Measurements from ENCODE around the gene STK36. TPM values are rescaled to one million over a fixed set of nuclear protein-coding genes. Genes with fewer than 3 reads are reported as not detected.
A peak's percentile ranks its signal among the peaks of the same experiment; 100 is the strongest.

Gene STK36
- total RNA-seq, 1 experiment from 2014 or later, result 38.7 TPM

- Histone ChIP-seq H4K8ac (replicated peaks; ENCODE audit: insufficient read length, low read depth, low read length) (no peak overlapping the region), H3K14ac (ENCODE audit: insufficient read depth, low read length) (no peak overlapping the region), H2AFZ (ENCODE audit: low read length) (no peak overlapping the region), H2BK5ac (ENCODE audit: insufficient read length, low read length) (no peak overlapping the region), H2BK15ac (ENCODE audit: low read depth, low read length) (no peak overlapping the region), H4K5ac (ENCODE audit: insufficient read length, low read depth, low read length) (no peak overlapping the region), H2AK5ac (ENCODE audit: insufficient read length, low read length) (no peak overlapping the region), H4K91ac (ENCODE audit: insufficient read length, low read depth, low read length) (no peak overlapping the region), H3K4ac (ENCODE audit: low read depth, low read length) (no peak overlapping the region), H3T11ph (ENCODE audit: low read length) (no peak overlapping the region), H2BK120ac (ENCODE audit: low read depth, low read length, poor library complexity, severe bottlenecking) (no peak overlapping the region), H3K4me2 (ENCODE audit: insufficient read depth, insufficient read length, low read length) (no peak overlapping the region), H3K79me2 (ENCODE audit: insufficient read depth, low read length) (no peaks in the 10 kb centered on the region), H2BK12ac (ENCODE audit: insufficient read length, low read depth, low read length) (no peak overlapping the region), H3K18ac (ENCODE audit: insufficient read length, low read depth, low read length) (no peak overlapping the region), H4K20me1 (ENCODE audit: control insufficient read depth, insufficient read depth, insufficient read length) (no peaks in the 10 kb centered on the region), H3K4me1 (ENCODE audit: insufficient read depth, low read length) (no peaks in the 10 kb centered on the region), H3K56ac (ENCODE audit: insufficient read length, low read depth, low read length) (no peak overlapping the region), H3K27ac (ENCODE audit: insufficient read length, low read depth, low read length) (no peak overlapping the region), H2BK20ac (ENCODE audit: low read depth, low read length, poor library complexity, severe bottlenecking) (no peak overlapping the region), H3K9me3 (ENCODE audit: control insufficient read depth, low read depth, low read length) (no peaks in the 10 kb centered on the region), H3K23me2 (ENCODE audit: insufficient read length, low read depth, low read length, poor library complexity, severe bottlenecking) (no peaks in the 10 kb centered on the region), H3K79me1 (ENCODE audit: insufficient read depth, low read depth, low read length, poor library complexity, severe bottlenecking) (no peaks in the 10 kb centered on the region), H3K23ac (ENCODE audit: insufficient read length, low read depth, low read length) (no peak overlapping the region), H3K9ac (ENCODE audit: extremely low read depth, insufficient read length, low read length) (no peak overlapping the region), H3K27me3 (ENCODE audit: insufficient read depth, low read length) (no peaks in the 10 kb centered on the region)
- no peak for DNase-seq
- peaks cover 41 to 93% (median 78%) of the 10 kb centered on the region in 3 experiments; a peak in 6 of 7 replicates for H3K36me3 Mint-ChIP-seq (ENCODE audit: insufficient read depth in 1 of 3, low read depth in 3 of 3)
- H3K9me3 Mint-ChIP-seq, result no peaks in the 10 kb centered on the region; a peak in 1 of 5 replicates
- H3K4me3 Mint-ChIP-seq, result no peak overlapping the region
- H3K4me1 Mint-ChIP-seq, result no peaks in the 10 kb centered on the region
- no peaks in the 10 kb centered on the region for H3K27me3 Mint-ChIP-seq (ENCODE audit: low read depth)
- no CpG with 5 or more reads among the region's 11 CpGs for WGBS (ENCODE audit: extremely low coverage, insufficient read length, low lambda C conversion rate)
- peak overlapping the region in 1 of 3 experiments; percentile 82; a peak in 1 of 7 replicates for H3K27ac Mint-ChIP-seq
- no peak for TF ChIP-seq CTCF (conservative IDR thresholded peaks at IDR 0.05)
Observed at GRCh38 chr2:218648787-218649100, 23.1 kb upstream of the STK36 start.

Data from H9 (cell line).